Urinary bladder (tissue), 4 donors: ENCODE data around the gene DHRS7B. TPM values are rescaled to one million over a fixed set of nuclear protein-coding genes. Genes with fewer than 3 reads are reported as not detected.
"Not testable (repeated sequence)": the region's sequence is repeated elsewhere in the genome, so short reads cannot be mapped to it uniquely, and the experiment has no call there.

Experiments
- DNase-seq: peaks from one replicate; pipeline ENCODE4 v3.0.0-alpha.2; 2015; ENCODE audit errors: extremely low spot score
- H3K27ac ChIP-seq: one replicate; pipeline ENCODE4 v1.5.1; 2013; ENCODE audit warnings: low read depth, mild to moderate bottlenecking, moderate library complexity
- H3K36me3 ChIP-seq: one replicate; pipeline ENCODE4 v1.6.1; 2013; ENCODE audit warnings: mild to moderate bottlenecking, moderate library complexity; ENCODE audit not compliant: insufficient read depth
- H3K4me1 ChIP-seq: one replicate; pipeline ENCODE4 v1.6.1; 2013; ENCODE audit warnings: mild to moderate bottlenecking, moderate library complexity; ENCODE audit not compliant: insufficient read depth
- H3K4me3 ChIP-seq: one replicate; pipeline ENCODE4 v1.5.1; 2013; ENCODE audit warnings: low read depth, low read length
- WGBS: extraction: QIAGEN DNeasy Blood & Tissue Kit; methylation state at CpG from one replicate; pipeline ENCODE4 v1.1.7; 2013; 5-methylcytosine and 5-hydroxymethylcytosine counted together
- polyA plus RNA-seq: library from polyadenylated mRNA; stranded (reverse); fragments of 200-250 nt; gene quantifications from one replicate; pipeline ENCODE4 v1.2.3, GENCODE V29; 2013
- total RNA-seq: library from RNA; depleted of rRNA; stranded (reverse); fragments of >200 nt; gene quantifications from one replicate; pipeline ENCODE4 v1.2.3, GENCODE V29; 2014
- donor health status: healthy with polysubstance abuse.
- donor health status: healthy.

Gene DHRS7B
- 14.5 TPM for total RNA-seq
- 33.4 TPM for polyA plus RNA-seq

GRCh38 chr17:21126645-21127508 is at the start of gene DHRS7B:
Gene DHRS7B, plus strand, starts transcription at chr17:21126964. Its CDS starts 8 bp downstream, at chr17:21126972.
- DNase-seq, result peak; percentile 96
- WGBS, result under 1% methylated on average over 66 of the region's 66 CpGs
- H3K4me1 ChIP-seq, result peaks cover 2% of the 10 kb centered on the region
- peak within 1 kb of the TSS; percentile 71 for H3K4me3 ChIP-seq
- H3K36me3 ChIP-seq, result no peaks in the 10 kb centered on the region
- peak within 1 kb of the TSS; percentile 95 for H3K27ac ChIP-seq

GRCh38 chr17:21077281-21077680 is 49.5 kb upstream of the DHRS7B start:
- H3K4me3 ChIP-seq, result no peak overlapping the region
- H3K4me1 ChIP-seq, result no peaks in the 10 kb centered on the region
- WGBS, result 78% methylated on average over 2 of the region's 2 CpGs
- DNase-seq, result no peak
- H3K27ac ChIP-seq, result no peak overlapping the region
- H3K36me3 ChIP-seq, result no peaks in the 10 kb centered on the region

- WGBS, result 34% methylated on average over 11 of the region's 11 CpGs
- no peak for DNase-seq
- H3K27ac ChIP-seq, result no peak overlapping the region
- H3K4me1 ChIP-seq, result no peaks in the 10 kb centered on the region
- no peak overlapping the region for H3K4me3 ChIP-seq
- H3K36me3 ChIP-seq, result no peaks in the 10 kb centered on the region
Measured at GRCh38 chr17:21078016-21078780, 48.6 kb upstream of the DHRS7B start.

- no peak for DNase-seq
- Histone ChIP-seq H3K27ac (no peak overlapping the region), H3K36me3 (no peaks in the 10 kb centered on the region), H3K4me3 (no peak overlapping the region), H3K4me1 (no peaks in the 10 kb centered on the region)
- 75% methylated on average over 7 of the region's 7 CpGs for WGBS
Measured at GRCh38 chr17:21079196-21079595, 47.6 kb upstream of the DHRS7B start.

GRCh38 chr17:21082001-21082436 is 44.7 kb upstream of the DHRS7B start:
- Histone ChIP-seq H3K27ac (no peak overlapping the region), H3K36me3 (no peaks in the 10 kb centered on the region), H3K4me1 (no peaks in the 10 kb centered on the region), H3K4me3 (no peak overlapping the region)
- WGBS, result 85% methylated on average over 5 of the region's 5 CpGs
- DNase-seq, result no peak

GRCh38 chr17:21085280-21085679 is 41.5 kb upstream of the DHRS7B start:
- not testable (repeated sequence) for H3K36me3 ChIP-seq, H3K27ac ChIP-seq, H3K4me3 ChIP-seq, DNase-seq, H3K4me1 ChIP-seq
- 94% methylated on average over 1 of the region's 1 CpG for WGBS

GRCh38 chr17:21085707-21086106 is 41.1 kb upstream of the DHRS7B start:
- WGBS, result 87% methylated on average over 32 of the region's 32 CpGs
- Histone ChIP-seq H3K27ac (no peak overlapping the region), H3K4me1 (no peaks in the 10 kb centered on the region), H3K4me3 (no peak overlapping the region), H3K36me3 (no peaks in the 10 kb centered on the region)
- no peak for DNase-seq

GRCh38 chr17:21089145-21089544 is 37.6 kb upstream of the DHRS7B start:
- no peaks in the 10 kb centered on the region for H3K4me1 ChIP-seq
- DNase-seq, result no peak
- H3K36me3 ChIP-seq, result no peaks in the 10 kb centered on the region
- WGBS, result 49% methylated on average over 1 of the region's 1 CpG
- no peak overlapping the region for H3K4me3 ChIP-seq
- no peak overlapping the region for H3K27ac ChIP-seq

GRCh38 chr17:21089933-21090901 is 36.5 kb upstream of the DHRS7B start:
- DNase-seq, result no peak
- Histone ChIP-seq H3K27ac (no peak overlapping the region), H3K36me3 (no peaks in the 10 kb centered on the region), H3K4me1 (no peaks in the 10 kb centered on the region), H3K4me3 (no peak overlapping the region)
- WGBS, result 75% methylated on average over 7 of the region's 7 CpGs

GRCh38 chr17:21090902-21091618 is 35.7 kb upstream of the DHRS7B start:
- H3K36me3 ChIP-seq, result no peaks in the 10 kb centered on the region

GRCh38 chr17:21094298-21094704 is 32.5 kb upstream of the DHRS7B start:
- Histone ChIP-seq H3K4me3 (no peak overlapping the region), H3K4me1 (no peaks in the 10 kb centered on the region), H3K27ac (no peak overlapping the region), H3K36me3 (no peaks in the 10 kb centered on the region)
- WGBS, result 82% methylated on average over 5 of the region's 5 CpGs
- no peak for DNase-seq

More at GRCh38 chr17:21090902-21091618, 35.7 kb upstream of the DHRS7B start:
- WGBS, result 43% methylated on average over 4 of the region's 4 CpGs
- H3K4me3 ChIP-seq, result no peak overlapping the region
- no peak overlapping the region for H3K27ac ChIP-seq
- no peaks in the 10 kb centered on the region for H3K4me1 ChIP-seq
- no peak for DNase-seq

- H3K4me3 ChIP-seq, result no peak overlapping the region
Measured at GRCh38 chr17:21095735-21096134, 31.0 kb upstream of the DHRS7B start.

More at GRCh38 chr17:21095735-21096134, 31.0 kb upstream of the DHRS7B start:
- 85% methylated on average over 3 of the region's 3 CpGs for WGBS
- DNase-seq, result no peak
- Histone ChIP-seq H3K36me3 (no peaks in the 10 kb centered on the region), H3K27ac (no peak overlapping the region), H3K4me1 (no peaks in the 10 kb centered on the region)
